BE2C (cell line): ENCODE results near the gene MBNL1.

Experiments used
- DNase-seq: peaks from one replicate; pipeline ENCODE4 v3.0.0-alpha.2; 2020
- H3K27me3 ChIP-seq: fragments of 250-450 bp; sonication (Bioruptor Pico); 2 replicates; pipeline ENCODE4 v1.5.1; 2020; ENCODE audit warnings: mild to moderate bottlenecking
- H3K36me3 ChIP-seq: fragments of 250-450 bp; sonication (Bioruptor Pico); 2 replicates; pipeline ENCODE4 v1.5.1; 2020; ENCODE audit warnings: mild to moderate bottlenecking
- H3K4me1 ChIP-seq: fragments of 250-450 bp; sonication (Bioruptor Pico); 2 replicates; pipeline ENCODE4 v1.5.1; 2020
- H3K4me3 ChIP-seq: 2 replicates; pipeline ENCODE4 v1.5.1; 2011; ENCODE audit warnings: low read depth, low read length
- H3K9me3 ChIP-seq: fragments of 250-450 bp; sonication (Bioruptor Pico); 2 replicates; pipeline ENCODE4 v1.5.1; 2020
- CTCF ChIP-seq: IDR thresholded peaks from 2 replicates; pipeline ENCODE4 v1.5.1; 2012; ENCODE audit warnings: mild to moderate bottlenecking, low read depth, low read length

The MBNL1 gene

GRCh38 chr3:152298393-152299248 is 29.9 kb downstream of the MBNL1 start:
- peaks cover 13% of the 10 kb centered on the region for H3K4me1 ChIP-seq
- H3K4me3 ChIP-seq, result peak overlapping the region; percentile 59
- DNase-seq, result peak; percentile 68
- TF ChIP-seq CTCF, result no peak
- H3K36me3 ChIP-seq, result peaks cover 4% of the 10 kb centered on the region; the same call in 1 of the 2 replicates
- no peaks in the 10 kb centered on the region for H3K27me3 ChIP-seq
- H3K9me3 ChIP-seq, result no peaks in the 10 kb centered on the region

DNA sequence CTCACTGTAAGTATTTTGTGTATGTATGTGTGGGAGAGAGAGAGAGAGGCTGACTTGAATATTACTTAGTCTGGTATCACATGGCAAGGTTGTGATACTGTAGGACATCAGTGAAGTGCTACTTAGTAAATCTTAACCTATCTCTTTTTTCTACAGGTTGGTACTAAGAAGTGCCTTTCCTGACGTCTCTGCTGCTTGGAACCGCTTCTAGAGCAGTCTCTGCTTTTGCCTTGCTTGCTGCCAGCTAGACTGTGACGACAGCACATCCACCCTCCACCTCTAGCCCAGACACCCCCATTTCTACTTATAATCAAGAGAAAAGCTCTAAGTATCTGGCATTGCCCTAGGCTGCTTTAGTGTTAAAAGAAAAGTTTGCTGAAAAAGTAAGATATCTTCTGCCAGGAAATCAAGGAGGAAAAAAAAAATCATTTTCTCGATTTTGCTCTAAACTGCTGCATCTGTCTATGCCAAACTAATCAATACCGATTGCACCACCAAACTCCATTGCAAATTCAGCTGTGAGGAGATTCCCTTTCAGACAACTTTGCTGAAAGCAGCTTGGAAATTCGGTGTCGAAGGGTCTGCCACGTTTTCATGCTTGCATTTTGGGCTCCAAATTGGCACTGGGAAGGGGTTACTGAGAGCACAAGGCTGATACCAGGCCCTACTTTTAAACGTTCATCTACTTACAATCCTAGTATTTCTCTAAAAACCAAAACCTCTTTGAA is 30.7 kb downstream of the MBNL1 start:
- peak overlapping the region; percentile 59 for H3K4me3 ChIP-seq
- peaks cover 4% of the 10 kb centered on the region; the same call in 1 of the 2 replicates for H3K36me3 ChIP-seq
- no peaks in the 10 kb centered on the region for H3K9me3 ChIP-seq
- H3K4me1 ChIP-seq, result peaks cover 13% of the 10 kb centered on the region
- no peaks in the 10 kb centered on the region for H3K27me3 ChIP-seq
- DNase-seq, result no peak
- TF ChIP-seq CTCF, result no peak

DNA sequence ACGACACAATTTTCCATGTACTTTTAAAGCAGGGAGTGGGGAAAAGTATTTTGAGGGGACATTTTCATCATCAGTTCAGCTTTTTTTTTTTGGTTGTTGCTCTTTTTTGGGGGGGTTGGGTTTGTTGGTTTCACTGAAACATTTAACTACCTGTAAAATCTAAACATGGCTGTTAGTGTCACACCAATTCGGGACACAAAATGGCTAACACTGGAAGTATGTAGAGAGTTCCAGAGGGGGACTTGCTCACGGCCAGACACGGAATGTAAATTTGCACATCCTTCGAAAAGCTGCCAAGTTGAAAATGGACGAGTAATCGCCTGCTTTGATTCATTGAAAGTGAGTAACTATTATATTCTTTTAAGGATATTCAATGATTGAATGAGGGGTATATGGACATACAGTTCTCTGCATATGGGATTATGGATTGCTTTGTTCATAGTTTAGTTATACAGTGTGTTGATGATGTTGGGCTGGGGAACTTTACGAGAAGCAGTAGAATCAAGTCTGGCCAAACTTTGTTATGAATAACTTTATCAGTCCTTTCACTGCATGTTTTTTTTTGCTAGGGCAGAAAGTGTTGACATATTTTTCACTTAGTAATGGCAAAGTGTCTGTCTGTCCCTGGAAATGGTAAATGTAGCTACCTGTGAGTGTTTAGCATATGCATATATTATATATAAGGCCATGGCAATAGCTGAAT is 31.5 kb downstream of the MBNL1 start:
- Histone ChIP-seq H3K4me1 (peaks cover 13% of the 10 kb centered on the region), H3K9me3 (no peaks in the 10 kb centered on the region), H3K36me3 (peaks cover 4% of the 10 kb centered on the region; the same call in 1 of the 2 replicates), H3K27me3 (no peaks in the 10 kb centered on the region), H3K4me3 (no peak overlapping the region)
- no peak for DNase-seq
- no peak for TF ChIP-seq CTCF

DNA sequence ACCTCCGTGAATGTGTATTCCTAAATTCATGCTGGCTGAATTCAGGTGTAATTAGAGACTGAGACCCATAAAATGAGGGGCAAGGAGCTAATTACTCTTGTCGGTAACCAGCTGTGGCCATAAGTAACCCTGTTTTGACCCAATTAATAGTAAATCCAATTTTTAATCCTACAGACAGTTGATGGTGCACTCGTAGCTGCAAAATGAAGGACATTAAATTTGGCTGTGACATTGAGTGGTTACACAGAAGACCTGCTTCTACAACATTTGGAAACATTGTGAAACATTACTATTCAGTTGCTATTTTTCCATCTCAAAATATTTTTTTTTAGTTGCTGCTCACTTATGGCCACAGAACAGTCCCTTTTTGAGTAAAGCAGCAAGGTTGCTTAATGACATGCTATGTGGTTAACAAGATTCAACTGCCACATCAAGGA is 33.0 kb downstream of the MBNL1 start:
- no peaks in the 10 kb centered on the region for H3K9me3 ChIP-seq
- H3K27me3 ChIP-seq, result no peaks in the 10 kb centered on the region
- no peak for TF ChIP-seq CTCF
- H3K36me3 ChIP-seq, result peaks cover 4% of the 10 kb centered on the region; the same call in 1 of the 2 replicates
- DNase-seq, result no peak
- peaks cover 9% of the 10 kb centered on the region for H3K4me1 ChIP-seq
- peak overlapping the region; percentile 7; the same call in 1 of the 2 replicates for H3K4me3 ChIP-seq

DNA sequence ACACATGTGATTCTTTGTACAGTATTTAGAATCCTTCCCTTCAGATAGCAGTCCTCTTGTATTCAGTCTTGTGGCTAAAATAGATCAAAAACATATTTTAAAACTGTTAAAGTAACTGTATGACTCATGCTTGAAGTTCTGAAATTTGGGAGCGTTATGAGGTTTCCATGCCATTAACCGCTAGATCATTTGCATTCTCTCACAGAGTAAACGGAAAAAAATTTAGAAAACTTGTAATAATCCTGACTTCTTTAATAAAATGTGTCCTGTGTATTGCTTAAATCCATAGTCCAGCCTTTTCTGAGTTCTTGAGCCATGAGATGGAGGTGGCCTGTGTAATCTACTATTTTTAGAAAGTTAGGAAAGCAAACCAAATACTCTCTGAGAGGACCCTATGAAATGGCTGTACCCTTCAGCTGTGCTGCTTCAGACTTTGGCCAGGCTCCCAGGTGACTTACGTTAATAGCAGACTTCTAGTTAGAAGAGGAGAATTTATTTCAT is 33.8 kb downstream of the MBNL1 start:
- Histone ChIP-seq H3K36me3 (peaks cover 4% of the 10 kb centered on the region; the same call in 1 of the 2 replicates), H3K4me3 (no peak overlapping the region), H3K4me1 (peaks cover 9% of the 10 kb centered on the region), H3K27me3 (no peaks in the 10 kb centered on the region), H3K9me3 (no peaks in the 10 kb centered on the region)
- no peak for DNase-seq
- TF ChIP-seq CTCF, result no peak
